ENCODE data around the gene C3orf22.
"Not testable (repeated sequence)": the region's sequence is repeated elsewhere in the genome, so short reads cannot be mapped to it uniquely, and the experiment has no call there.

Gene C3orf22

DNA sequence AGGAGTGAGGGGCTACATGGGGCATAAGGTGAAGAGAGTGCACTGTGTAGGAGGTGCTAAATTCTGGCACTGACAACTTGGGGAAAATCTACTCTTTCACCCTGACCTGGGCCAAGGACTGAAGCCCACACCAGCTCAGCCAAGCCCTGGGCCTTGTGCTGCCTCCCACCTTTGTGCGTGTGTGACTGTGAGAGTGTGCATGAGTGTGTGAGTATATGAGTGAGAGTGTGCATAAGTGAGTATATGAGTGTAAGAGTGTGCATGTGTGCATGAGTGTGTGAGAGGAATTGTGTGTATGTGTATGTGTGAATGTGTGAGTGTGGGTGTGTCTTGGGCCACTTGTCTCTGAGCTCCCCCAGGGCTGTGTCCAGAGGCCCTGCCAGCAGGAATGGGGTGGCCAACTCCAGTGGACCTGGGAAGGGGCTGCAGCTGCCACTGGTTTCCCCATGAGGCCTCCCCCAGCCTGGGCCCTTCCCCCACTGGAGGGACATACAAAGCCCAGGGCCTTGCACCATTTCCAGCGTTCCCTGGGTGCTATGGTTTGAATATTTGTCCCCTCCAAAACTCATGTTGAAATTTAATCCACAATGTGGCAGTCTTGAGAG lies 15.2 kb downstream of the C3orf22 start:
- DNase-seq (ENCODE audit: low read depth in 2 of 2), result no peak

DNA sequence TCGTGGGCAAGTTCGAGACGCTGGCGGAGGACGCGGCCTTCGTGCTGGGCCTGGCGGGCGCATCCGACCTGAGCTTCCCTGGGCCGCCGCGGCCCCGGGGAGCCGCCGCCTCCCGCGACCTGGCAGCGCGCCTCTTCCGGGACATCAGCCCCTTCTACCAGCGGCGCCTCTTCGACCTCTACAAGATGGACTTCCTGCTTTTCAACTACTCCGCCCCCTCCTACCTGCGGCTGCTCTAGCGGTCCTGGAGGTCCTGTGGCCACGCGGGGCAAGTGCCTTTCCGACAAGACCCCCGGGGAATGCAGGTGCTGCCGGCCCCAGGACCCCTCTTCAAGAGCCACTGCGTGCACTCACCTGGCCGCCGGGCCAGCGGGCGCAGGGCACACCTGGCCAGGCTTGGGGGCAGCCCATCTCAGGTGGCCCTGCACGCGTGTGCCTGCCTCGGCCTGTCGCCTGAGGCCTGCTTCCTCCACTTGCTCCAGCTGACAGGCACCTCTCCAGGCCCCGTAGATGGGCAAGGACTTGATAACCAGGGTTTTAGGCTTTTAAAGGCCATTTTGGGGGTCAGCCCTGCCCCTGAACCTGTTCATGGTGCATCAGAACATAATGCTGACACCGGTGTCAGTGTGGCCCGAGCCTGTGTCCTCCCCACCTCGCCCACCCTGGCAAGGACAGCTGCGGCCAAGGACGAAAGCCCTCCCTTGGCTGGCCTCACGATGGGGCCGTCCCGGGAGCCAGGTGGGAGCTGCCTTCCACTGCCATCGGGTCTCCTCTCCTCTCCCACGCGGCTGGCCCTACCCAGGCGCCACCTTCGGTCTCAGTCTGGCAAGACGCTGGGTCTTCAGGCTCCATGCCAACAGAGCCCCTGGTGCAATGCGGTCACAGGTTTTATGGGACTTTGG lies 16.1 kb downstream of the C3orf22 start:
- DNase-seq (ENCODE audit: low read depth in 2 of 2), result no peak

DNA sequence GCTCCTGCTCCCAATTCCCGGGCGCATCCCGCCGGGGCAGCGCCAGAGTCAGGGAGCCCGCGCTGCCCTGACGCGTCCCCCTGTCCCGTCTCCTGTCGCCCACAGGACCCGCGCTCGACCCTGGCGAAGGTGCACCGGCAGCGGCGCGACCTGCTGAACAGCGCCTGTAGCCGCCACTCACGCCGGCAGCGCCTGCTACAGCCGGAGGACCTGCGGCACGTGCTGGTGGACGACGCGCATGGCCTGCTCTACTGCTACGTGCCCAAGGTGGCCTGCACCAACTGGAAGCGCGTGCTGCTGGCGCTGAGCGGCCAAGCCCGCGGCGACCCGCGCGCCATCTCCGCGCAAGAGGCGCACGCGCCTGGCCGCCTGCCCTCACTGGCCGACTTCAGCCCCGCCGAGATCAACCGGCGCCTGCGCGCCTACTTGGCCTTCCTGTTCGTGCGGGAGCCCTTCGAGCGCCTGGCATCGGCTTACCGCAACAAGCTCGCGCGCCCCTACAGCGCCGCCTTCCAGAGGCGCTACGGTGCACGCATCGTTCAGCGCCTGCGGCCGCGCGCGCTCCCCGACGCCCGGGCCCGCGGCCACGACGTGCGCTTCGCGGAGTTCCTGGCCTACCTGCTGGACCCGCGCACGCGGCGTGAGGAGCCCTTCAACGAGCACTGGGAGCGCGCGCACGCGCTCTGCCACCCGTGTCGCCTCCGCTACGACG lies 16.9 kb downstream of the C3orf22 start:
- DNase-seq (ENCODE audit: low read depth in 2 of 2), result no peak

DNA sequence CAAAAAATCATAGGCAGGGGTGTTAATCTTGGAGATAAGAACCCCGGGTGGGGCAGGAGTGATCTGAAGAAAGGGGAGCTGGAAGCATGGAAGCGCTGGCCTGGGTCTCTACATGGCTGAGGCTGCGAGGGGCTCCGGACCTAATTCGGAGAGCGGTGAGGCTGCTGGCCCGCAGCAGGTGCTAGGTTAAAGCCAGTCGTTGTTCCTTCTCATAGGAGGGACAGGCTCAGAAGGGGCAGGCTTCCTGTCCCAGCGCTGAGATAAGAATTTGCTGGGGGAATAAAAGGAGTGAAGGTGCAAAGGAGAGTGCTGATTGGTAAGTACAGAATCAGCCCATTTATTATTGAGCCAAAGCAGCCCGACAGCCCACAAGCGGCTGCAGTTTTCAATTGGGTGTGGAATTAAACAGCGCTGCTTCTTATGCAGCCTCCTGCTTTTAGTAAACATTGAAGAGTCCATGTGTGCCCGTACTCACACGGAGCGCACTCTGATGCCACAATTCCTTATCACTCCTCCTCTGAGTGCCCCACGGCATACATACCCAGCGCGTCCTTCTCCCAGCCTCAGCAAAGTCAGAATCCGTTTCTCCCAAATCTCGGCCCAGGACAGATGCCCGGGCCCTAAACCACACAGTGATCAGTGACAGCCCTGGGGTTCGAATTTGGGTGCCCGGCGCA lies 17.6 kb downstream of the C3orf22 start:
- no peak for DNase-seq (ENCODE audit: low read depth in 2 of 2)

DNA sequence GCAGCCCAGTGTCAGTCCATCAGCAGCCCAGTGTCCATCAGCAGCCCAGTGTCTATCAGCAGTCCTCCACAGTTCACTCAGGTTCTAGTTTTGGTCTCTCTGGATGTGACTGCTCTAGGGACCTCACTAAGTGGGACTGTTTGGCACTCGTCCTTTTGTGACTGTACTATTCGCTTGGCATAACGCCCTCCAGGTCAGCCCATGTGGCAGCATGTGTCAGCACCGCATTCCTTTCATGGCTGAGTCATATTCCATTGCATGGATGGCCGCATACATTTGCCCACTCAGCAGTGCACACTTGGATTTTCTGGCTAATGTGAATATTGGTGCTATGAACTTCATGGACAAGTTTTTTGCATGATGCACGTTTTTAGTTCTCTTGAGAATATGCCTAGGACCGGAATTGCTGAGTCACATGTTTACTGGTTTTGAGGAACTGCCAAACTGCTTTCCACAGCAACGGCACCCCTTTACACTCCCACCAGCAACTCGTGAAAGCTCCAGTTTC lies 18.3 kb downstream of the C3orf22 start:
- no peak for DNase-seq (ENCODE audit: low read depth in 2 of 2)

DNA sequence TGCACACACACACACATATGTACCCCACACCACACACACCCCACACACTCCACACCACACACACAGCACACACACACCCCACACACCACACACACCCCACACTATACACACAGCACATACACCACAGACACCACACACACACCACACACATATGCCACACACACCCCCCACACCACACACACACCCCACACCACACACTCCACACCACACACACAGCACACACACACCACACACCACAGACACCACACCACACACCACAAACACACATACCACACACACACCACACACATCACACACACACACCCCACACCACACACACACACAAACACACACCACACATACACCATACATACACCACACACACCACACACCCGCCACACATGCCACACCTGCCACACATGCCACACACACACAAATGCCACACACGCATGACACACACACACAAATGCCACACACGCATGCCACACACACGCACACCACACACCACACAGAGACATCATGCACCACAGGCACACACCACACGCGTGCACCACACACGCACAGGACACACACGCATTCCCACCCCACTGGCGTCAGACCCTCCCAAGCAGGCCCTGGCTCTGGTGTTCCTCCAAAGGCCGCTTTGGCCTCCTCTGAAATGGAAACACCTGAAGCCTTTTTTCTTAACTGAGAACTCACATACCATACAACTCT lies 19.0 kb downstream of the C3orf22 start:
- no peak for DNase-seq (ENCODE audit: low read depth in 2 of 2)

DNA sequence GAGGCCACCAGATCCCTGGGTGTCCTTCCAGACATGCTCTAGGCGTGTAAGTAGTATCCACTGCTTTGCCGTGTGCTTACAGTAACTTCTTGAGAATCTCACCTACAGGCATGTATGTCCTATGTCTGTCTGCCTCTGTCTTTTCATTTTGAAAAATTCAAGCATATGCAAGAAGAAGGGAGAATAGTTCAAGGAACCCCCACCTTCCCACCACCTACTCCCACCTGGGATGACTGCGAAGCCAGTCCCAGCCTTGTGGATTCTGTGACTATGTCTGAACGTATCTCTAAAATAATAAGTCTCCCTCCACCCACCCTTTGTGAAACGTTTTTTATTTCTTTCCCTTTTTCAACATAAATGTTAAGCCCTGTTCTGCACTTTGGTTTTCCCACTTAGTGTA lies 19.8 kb downstream of the C3orf22 start:
- no peak for DNase-seq (ENCODE audit: low read depth in 2 of 2)

DNA sequence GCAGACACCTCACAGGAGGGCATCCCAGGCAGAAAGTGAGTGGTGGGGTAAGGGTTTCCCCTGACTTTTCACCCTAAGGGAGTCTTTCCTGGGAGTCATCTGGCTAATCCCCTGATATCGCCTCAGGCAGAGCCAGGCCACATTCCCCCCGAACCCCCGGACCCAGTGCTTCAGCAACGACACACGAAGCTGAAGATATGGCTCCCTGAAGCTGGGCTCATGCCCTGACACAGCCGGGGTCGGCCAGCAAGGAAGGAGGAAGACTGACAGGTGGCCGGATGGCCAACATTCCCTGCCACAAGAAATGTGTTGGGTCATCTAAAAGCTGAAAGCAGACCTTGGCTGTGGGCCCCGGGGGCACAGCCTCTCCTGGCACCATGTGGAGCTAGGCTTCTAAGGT lies 20.4 kb downstream of the C3orf22 start:
- no peak for DNase-seq (ENCODE audit: low read depth in 2 of 2)

DNA sequence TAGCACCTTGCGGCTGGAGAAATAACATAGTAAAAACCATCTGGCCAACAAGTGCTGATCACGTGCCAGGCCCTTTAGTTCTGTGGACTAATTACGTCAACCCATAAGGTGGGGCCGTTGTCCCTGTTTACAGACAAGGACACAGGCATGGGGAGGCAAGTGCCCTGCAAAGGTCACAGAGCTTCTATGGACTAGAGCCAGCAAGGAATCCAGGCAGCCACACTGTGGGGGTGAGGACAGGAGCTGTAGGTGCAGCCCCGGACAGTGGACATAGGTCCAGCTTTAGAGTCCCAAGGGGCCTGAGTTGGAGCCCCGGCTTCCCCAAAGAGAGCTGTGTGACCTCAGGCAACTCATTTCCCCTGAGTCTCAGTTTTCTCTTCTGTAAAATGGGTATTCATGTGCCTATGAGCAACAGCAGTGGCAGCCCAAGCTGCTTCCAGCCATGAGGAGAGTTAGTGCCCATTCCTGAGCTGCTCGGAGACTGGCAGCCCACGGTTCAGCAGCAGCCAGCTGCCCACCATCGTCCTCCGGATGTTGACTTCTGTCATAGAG lies 20.9 kb downstream of the C3orf22 start:
- DNase-seq (ENCODE audit: low read depth in 2 of 2), result no peak

DNA sequence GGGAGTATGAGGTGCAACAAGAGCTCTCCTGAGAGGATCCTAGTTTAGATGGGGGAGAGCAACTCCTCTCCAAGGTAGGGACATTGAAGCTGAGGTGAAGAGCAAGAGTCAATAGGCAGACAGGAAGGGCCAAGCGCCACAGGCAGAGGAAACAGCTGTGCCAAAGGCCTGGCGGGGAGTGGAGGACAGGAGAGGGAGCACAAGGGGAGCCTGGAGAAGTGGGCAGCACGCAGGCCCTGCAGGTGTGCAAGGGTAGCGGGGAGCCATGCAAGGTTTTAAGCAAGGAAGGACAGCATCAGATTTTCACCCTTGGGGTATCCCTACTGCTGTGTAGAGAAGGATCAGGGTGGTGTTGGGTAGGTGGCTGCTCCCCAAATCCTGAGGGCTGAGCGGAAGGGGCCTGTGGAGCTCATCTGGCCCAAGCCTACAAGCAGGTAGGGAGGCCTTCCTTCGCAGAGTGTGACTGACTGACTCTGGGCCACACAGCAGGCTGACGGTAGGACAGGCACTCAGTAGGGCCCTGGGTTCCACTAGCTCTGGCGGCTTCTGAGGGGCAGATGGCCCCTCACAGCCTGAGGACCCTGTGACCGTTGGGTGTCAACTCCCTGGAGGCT lies 21.5 kb downstream of the C3orf22 start:
- no peak for DNase-seq (ENCODE audit: low read depth in 2 of 2)

DNA sequence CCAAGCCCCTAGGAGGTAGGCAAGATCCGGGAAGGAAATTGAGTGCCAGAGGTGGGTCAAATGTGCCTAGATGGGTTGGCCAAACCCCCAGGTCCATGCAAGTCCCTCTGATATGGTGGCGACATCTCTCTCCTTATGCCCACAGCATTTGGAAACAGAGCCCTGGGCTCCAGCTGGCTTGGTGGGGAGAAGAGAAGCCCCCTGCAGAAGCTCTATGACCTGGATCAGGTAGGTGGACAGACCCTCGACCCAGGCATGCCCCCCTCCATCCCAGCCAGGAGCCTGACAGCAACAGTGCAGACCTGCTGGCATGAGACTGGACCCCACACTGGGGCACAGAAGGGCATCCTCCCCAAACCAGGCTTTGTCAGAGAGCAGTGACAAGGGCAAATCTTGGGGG lies 22.6 kb downstream of the C3orf22 start:
- no peak for DNase-seq (ENCODE audit: low read depth in 2 of 2)

DNA sequence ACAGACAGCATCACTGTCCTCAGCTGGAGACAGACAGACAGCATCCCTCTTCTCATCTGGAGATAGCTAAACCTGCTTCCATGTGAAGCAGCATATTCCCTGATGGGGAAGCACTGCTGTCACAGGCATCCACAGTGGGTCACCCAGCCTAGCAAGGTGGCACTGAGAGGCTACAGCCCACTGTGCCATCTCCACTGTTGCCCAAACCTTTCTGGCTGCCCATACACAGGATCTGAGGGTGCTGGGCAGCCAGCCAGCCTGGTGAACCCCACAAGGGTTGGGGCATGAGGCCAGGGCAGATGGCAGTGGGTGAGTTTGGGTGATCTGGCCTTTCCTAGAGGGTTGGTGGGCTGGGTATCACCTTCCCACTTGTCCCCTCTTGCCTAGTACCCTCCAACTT lies 23.1 kb downstream of the C3orf22 start:
- DNase-seq (ENCODE audit: low read depth in 2 of 2), result no peak

DNA sequence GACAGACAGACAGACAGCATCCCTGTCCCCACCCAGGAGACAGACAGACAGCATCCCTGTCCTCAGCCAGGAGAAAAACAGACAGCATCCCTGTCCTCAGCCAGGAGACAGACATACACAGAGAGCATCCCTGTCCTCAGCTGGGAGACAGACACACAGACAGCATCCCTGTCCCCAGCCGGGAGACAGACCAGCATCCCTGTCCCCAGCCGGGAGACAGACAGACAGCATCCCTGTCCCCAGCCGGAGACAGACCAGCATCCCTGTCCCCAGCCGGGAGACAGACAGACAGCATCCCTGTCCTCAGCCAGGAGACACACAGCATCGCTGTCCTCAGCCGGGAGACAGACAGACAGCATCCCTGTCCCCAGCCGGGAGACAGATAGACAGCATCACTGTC lies 24.0 kb downstream of the C3orf22 start:
- DNase-seq (ENCODE audit: low read depth in 2 of 2), result not testable (repeated sequence)

DNA sequence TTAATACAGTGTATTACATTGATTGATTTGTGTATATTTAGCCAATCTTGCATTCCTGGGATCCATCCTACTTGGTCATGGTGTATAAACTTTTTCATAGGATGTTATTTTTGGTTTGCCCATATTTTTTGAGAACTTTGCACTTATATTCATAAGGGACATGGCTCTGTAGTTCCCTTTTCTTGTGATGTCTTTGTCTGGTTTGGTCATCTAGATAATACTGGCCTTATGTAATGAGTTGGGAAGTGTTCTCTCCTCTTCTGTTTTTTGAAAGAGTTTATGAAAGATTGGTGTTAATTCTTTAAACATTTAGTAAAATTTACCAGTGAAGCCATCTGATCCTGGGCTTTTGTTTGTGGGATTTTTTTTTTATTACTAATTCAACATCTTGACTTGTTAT lies 25.2 kb downstream of the C3orf22 start:
- no peak for DNase-seq (ENCODE audit: low read depth in 2 of 2)

DNA sequence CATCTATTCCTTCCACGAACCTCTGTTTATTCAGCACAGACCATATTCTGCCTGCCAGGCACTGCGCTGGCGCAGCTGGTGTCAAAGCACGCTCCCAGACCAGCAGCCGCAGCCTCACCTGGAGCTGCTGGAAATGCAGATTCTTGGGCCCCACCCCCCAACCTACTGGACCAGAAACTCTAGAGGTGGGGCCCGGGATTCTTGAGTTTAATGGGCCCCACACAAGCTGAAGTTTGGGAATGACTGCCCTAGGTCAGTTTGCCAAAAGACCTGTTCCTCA lies 27.7 kb downstream of the C3orf22 start:
- DNase-seq (ENCODE audit: low read depth in 2 of 2), result no peak

DNA sequence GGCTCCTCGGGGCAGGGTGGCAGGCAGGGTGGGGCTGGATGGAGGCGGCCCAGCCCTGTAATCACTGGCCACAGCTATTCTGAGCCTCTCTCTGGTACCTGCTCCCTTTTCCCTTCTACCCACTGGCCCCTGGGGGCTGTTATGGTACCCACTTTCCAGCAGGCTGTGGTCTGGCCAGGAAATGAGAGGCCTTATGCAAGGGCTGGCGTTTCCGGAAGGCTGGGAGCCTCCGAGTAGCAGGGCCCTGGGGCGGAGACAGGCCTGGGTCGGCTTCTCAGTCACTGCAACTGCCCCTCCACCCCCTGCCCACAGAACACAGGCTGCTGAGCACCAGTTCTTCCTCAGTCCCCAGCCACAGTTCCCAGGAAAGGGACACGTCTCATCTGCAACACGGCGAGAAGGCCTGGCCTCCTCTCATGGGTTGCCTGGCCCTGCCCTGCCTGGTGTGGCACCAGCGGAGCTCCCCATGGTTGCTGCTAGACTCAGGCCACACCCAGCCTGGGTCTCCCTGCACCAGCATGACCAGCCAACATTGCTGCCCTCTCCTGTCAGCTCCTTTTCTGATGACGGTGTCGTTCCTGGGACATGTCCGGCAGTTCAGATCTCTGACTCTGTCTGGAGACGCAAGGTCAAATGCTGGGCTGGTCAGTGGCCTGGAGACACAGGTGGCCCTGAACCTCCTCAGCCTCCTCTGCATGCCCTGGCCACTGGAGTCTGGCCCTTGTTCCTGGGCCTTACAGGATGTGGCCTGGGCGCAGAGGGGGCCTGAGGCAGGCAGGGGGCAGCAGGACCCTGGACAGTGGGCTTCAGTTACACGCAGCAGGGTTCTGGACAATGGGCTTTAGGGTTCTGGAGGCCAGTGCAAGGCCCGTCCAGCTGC lies 28.3 kb downstream of the C3orf22 start:
- no peak for DNase-seq (ENCODE audit: low read depth in 2 of 2)

DNA sequence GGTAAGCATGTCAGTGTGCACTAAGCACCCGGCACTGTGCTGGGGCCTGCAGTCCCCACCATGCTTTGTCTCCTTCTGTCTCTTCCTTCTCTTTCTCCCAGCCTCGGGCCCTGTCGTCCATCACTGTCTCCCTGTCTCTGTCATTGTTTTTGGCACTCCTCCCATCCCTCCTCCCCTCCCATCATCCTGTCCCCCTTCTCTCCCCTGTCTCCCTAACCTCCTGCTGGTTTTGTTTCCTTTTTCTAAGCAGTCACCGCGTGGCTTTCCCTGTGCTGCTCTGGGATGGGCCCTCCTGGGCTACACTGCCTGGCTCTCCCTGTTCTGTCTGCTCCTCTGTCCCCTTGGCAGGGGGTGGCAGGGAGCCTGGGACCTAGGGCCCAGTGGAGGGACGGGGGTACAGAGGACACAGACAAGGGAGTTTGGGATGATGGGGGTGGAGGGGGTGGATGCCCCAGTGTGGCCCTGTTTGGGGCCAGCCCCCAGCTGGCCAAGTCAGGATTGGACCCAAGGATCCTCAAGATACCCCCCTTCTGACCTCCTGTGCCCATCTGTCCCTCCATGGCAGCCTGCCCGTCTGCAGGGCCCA lies 29.1 kb downstream of the C3orf22 start:
- no peak for DNase-seq (ENCODE audit: low read depth in 2 of 2)

DNA sequence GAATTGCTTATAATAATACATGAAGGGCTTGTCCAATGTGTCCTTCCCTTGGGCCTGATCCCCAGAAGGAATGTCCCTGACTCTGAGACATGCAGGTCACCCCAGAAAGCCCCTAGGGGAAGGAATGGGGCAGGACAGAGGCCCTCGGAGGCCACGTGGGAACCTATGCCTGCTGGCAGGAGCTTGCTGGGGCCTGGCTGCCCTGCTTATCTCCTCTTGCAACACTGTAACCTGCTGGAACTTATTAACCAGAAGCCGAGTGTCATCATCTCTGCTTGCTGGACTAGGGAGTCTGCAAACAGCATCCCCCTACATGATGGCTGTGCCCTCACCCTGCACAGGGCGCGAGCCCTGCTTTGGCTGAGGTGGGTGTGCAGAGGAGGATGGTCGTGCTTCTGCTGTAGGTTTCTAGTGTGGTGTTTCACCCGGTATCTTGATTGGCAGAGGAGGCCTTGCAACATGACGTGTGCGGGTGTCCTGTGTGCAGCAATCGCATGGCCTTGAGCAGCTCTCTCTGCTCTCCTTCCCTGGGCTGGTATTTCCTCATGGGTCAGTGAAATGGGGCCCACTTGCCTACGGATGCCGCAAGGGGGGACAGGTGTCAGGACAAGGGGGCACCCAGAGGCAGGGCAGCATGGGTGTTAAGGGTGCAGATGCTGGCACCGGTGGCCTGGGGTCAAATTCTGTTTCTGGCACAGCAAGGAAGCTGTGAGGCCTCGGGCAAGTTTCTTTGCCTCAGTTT lies 29.8 kb downstream of the C3orf22 start:
- DNase-seq (ENCODE audit: low read depth in 2 of 2), result no peak

DNA sequence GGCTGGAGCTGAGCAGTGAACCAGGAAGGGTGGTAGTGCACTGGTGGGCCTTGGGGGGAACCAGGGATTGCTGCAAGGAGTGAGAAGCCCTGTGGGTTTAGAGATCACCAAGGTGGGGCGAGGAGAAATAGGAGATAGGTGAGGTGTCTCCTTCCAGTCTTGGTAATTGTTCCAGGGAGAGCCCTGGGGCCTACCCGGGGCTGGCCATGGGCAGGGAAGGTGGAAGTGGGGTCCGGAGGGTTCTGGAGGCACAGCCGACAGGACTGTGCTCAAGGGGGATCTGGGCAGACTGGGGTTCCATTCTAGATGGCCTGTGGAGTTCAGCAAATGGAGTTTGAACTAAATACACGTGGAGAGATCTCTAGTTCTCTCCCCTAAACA lies 30.3 kb downstream of the C3orf22 start:
- DNase-seq (ENCODE audit: low read depth in 2 of 2), result no peak
